DOHH2 (cell line): ENCODE results near the gene CASP2.

Experiments
- EZH2phosphoT487 ChIP-seq: fragments of 200-600 bp; sonication (generic); IDR thresholded peaks from 2 replicates; pipeline ENCODE4 v1.6.1; 2017; ENCODE audit warnings: borderline replicate concordance, mild to moderate bottlenecking, antibody characterized with exemption, low read length, moderate library complexity, mixed read lengths
- TF ChIP-seq, protein P1 (sequence below): fragments of 200-600 bp; sonication (generic); IDR thresholded peaks from one replicate; pipeline ENCODE4 v1.5.1; 2014; ENCODE audit warnings: antibody characterized with exemption, mild to moderate bottlenecking, low read depth, low read length; ENCODE audit not compliant: poor library complexity, severe bottlenecking

DNA sequence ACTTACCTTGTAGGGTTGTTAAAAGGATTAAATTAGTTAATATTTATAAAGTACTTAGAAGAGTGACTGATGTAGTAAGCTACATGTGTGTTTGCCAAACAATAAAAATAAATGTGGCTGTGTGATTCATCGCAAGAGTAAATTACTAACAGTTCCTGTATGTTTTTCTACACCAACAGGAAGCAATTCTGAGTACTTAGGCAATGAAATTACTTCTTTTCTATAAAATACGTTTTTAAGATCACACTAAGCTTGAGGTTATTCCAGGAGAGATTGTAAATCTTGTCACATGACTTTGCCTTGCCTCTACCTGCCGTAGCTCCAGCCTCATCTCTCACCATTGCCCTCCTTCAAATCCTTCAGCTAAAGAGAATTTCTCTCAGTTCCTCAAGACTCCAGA is 43.0 kb upstream of the CASP2 start:
- TF ChIP-seq, protein P1, sequence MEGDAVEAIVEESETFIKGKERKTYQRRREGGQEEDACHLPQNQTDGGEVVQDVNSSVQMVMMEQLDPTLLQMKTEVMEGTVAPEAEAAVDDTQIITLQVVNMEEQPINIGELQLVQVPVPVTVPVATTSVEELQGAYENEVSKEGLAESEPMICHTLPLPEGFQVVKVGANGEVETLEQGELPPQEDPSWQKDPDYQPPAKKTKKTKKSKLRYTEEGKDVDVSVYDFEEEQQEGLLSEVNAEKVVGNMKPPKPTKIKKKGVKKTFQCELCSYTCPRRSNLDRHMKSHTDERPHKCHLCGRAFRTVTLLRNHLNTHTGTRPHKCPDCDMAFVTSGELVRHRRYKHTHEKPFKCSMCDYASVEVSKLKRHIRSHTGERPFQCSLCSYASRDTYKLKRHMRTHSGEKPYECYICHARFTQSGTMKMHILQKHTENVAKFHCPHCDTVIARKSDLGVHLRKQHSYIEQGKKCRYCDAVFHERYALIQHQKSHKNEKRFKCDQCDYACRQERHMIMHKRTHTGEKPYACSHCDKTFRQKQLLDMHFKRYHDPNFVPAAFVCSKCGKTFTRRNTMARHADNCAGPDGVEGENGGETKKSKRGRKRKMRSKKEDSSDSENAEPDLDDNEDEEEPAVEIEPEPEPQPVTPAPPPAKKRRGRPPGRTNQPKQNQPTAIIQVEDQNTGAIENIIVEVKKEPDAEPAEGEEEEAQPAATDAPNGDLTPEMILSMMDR = no peak
- no peak for TF ChIP-seq EZH2phosphoT487
